HCT116 (cell line): ENCODE results near the gene SCTR.

ENCODE experiments used
- JUND ChIP-seq: IDR thresholded peaks from 2 replicates; pipeline ENCODE4 v1.6.1; 2012
- POLR2A ChIP-seq: IDR thresholded peaks from 2 replicates; pipeline ENCODE4 v1.7.0; 2011; ENCODE audit warnings: borderline replicate concordance; ENCODE audit not compliant: insufficient read depth, insufficient read length; ENCODE audit errors: extremely low read depth
- SIN3A ChIP-seq: IDR thresholded peaks from 2 replicates; pipeline ENCODE4 v1.6.1; 2012; ENCODE audit warnings: low read depth
- ZNF274 ChIP-seq: fragments of 200-500 bp; sonication (Bioruptor generic); IDR thresholded peaks from 2 replicates; pipeline ENCODE4 v1.6.1; 2014; ENCODE audit warnings: mild to moderate bottlenecking, low read depth, low read length, inconsistent platforms
- TF ChIP-seq, protein P1 (sequence below): IDR thresholded peaks from 2 replicates; pipeline ENCODE4 v1.6.1; 2012; ENCODE audit warnings: low read depth
- TF ChIP-seq, protein P2 (sequence below), 3 experiments: fragments of 200-600 bp in 1 of 3; sonication (generic) in 1 of 3; IDR thresholded peaks in 2 of 3; conservative IDR thresholded peaks in 1 of 3; 2 replicates each; pipeline ENCODE4 v1.5.1; 2012 to 2017; ENCODE audit warnings: low read depth in 2 of 3, low read length in 2 of 3, antibody characterized with exemption in 1 of 3, borderline replicate concordance in 1 of 3, control low read depth in 1 of 3, mild to moderate bottlenecking in 1 of 3, mixed read lengths in 1 of 3, mixed run types in 1 of 3, moderate library complexity in 1 of 3; ENCODE audit not compliant: insufficient read depth in 1 of 3

DNA sequence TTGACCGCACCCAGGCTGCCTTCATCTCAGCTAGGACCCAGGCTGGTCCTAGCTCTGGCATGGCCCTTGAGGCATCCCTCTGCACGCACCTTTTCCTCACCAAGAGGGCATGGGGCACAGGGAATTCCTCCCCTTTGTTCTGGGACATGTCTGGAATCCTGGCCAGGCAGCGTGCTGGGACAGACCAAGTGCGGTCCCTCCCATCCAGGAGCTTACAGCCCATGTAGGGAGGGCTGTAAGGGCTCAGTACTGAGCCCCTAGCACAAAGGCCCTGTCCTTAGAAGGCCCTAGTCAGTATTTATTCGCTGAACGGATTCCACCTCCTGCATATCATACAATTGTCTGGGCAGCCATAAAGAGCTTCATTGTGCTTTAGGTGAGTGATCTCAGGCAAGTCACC, 89.6 kb downstream of the SCTR start:
- no peak for TF ChIP-seq POLR2A
- TF ChIP-seq SIN3A = no peak
- no peak for TF ChIP-seq ZNF274
- TF ChIP-seq, protein P1, sequence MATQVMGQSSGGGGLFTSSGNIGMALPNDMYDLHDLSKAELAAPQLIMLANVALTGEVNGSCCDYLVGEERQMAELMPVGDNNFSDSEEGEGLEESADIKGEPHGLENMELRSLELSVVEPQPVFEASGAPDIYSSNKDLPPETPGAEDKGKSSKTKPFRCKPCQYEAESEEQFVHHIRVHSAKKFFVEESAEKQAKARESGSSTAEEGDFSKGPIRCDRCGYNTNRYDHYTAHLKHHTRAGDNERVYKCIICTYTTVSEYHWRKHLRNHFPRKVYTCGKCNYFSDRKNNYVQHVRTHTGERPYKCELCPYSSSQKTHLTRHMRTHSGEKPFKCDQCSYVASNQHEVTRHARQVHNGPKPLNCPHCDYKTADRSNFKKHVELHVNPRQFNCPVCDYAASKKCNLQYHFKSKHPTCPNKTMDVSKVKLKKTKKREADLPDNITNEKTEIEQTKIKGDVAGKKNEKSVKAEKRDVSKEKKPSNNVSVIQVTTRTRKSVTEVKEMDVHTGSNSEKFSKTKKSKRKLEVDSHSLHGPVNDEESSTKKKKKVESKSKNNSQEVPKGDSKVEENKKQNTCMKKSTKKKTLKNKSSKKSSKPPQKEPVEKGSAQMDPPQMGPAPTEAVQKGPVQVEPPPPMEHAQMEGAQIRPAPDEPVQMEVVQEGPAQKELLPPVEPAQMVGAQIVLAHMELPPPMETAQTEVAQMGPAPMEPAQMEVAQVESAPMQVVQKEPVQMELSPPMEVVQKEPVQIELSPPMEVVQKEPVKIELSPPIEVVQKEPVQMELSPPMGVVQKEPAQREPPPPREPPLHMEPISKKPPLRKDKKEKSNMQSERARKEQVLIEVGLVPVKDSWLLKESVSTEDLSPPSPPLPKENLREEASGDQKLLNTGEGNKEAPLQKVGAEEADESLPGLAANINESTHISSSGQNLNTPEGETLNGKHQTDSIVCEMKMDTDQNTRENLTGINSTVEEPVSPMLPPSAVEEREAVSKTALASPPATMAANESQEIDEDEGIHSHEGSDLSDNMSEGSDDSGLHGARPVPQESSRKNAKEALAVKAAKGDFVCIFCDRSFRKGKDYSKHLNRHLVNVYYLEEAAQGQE = no peak
- TF ChIP-seq, protein P2, sequence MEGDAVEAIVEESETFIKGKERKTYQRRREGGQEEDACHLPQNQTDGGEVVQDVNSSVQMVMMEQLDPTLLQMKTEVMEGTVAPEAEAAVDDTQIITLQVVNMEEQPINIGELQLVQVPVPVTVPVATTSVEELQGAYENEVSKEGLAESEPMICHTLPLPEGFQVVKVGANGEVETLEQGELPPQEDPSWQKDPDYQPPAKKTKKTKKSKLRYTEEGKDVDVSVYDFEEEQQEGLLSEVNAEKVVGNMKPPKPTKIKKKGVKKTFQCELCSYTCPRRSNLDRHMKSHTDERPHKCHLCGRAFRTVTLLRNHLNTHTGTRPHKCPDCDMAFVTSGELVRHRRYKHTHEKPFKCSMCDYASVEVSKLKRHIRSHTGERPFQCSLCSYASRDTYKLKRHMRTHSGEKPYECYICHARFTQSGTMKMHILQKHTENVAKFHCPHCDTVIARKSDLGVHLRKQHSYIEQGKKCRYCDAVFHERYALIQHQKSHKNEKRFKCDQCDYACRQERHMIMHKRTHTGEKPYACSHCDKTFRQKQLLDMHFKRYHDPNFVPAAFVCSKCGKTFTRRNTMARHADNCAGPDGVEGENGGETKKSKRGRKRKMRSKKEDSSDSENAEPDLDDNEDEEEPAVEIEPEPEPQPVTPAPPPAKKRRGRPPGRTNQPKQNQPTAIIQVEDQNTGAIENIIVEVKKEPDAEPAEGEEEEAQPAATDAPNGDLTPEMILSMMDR (IDR thresholded peaks at IDR 0.05 in 2 of 3, conservative IDR thresholded peaks at IDR 0.05 in 1 of 3; ENCODE audit: borderline replicate concordance in 1 of 3, insufficient read depth in 1 of 3, low read depth in 2 of 3, low read length in 2 of 3) = no peak
- TF ChIP-seq JUND = no peak
